Right lobe of liver (tissue), 6 donors: ENCODE measurements around the gene BORCS5. TPM values are rescaled to one million over a fixed set of nuclear protein-coding genes. Genes with fewer than 3 reads are reported as not detected.
A peak's percentile ranks its signal among the peaks of the same experiment; 100 is the strongest.

Source experiments
- ATAC-seq, 4 donors: fragments of 200-7000 bp; cut with Tn5 transposase; one replicate each; pipeline ENCODE4 v1.9.1; 2020; ENCODE audit warnings: mild to moderate bottlenecking in 4 of 4, moderate library complexity in 4 of 4
- DNase-seq, 3 donors: peaks; one replicate each; pipeline ENCODE4 v3.0.0-alpha.2; 2020
- H3K27ac ChIP-seq, 3 donors: fragments of 200-600 bp; one replicate each; pipeline ENCODE4 v1.8.0; 2022
- H3K27me3 ChIP-seq, 2 donors: fragments of 200-600 bp; one replicate each; pipeline ENCODE4 v1.8.0; 2022
- H3K36me3 ChIP-seq, 4 donors: fragments of 200-600 bp; sonication (generic) in 1 of 4; one replicate each; pipeline versions ENCODE4 v1.5.1 to v1.8.0; 2017 to 2022; ENCODE audit warnings: control low read depth in 1 of 4
- H3K4me1 ChIP-seq, 4 donors: fragments of 200-600 bp; sonication (generic) in 1 of 4; one replicate each; pipeline versions ENCODE4 v1.5.1 to v1.8.0; 2017 to 2022; ENCODE audit warnings: control low read depth in 1 of 4
- H3K4me3 ChIP-seq, 3 donors: fragments of 200-600 bp; one replicate each; pipeline ENCODE4 v1.8.0; 2022
- H3K9me3 ChIP-seq, 4 donors: fragments of 200-600 bp; sonication (generic) in 1 of 4; one replicate each; pipeline versions ENCODE4 v1.5.1 to v1.8.0; 2017 to 2022; ENCODE audit warnings: control low read depth in 1 of 4
- POLR2A ChIP-seq: fragments of 450-650 bp; IDR thresholded peaks from one replicate; pipeline ENCODE4 v1.6.1; 2017; ENCODE audit warnings: antibody characterized with exemption, mild to moderate bottlenecking
- WGBS: methylation state at CpG from one replicate; pipeline ENCODE4 v1.1.6; 2018; ENCODE audit warnings: low coverage, low lambda C conversion rate; ENCODE audit not compliant: insufficient coverage; ENCODE audit errors: missing lambda C conversion rate; 5-methylcytosine and 5-hydroxymethylcytosine counted together
- intact Hi-C, 2 donors: fragments of 100-400 bp; cut with DNase I; formaldehyde crosslinking; loops; one replicate each; pipeline versions ENCODE4 v1.11.2 to v1.14.1; 2022
- total RNA-seq, 6 experiments: library from RNA; depleted of rRNA in 2 of 6; stranded (reverse); fragments of >200 nt in 2 of 6; fragmentation: NEBNext Ultra II Directional in 3 of 6; extraction: Animal tissue kit (Norgen Biotek cat#: 25700) in 3 of 6; gene quantifications; one replicate each; pipeline versions ENCODE4 v1.1.0 to v1.2.4, GENCODE V29; 2016 to 2023
- TF ChIP-seq, protein P1 (sequence below), 4 donors: fragments of 200-600 bp in 3 of 4; fragments of 450-650 bp in 1 of 4; IDR thresholded peaks; one replicate each; pipeline versions ENCODE4 v1.5.1 to v1.8.0; 2016 to 2022; ENCODE audit warnings: antibody characterized with exemption in 4 of 4, mild to moderate bottlenecking in 2 of 4
- donor health status: DM: no; HTN: yes; CAD: no.
- donor health status: DM: no; HTN: no; CAD: no.
- donor health status: DM: no; HTN: no; CAD: no.
- donor health status: DM: no; HTN: yes; CAD: no.
- donor health status: DM: no; HTN: yes; CAD: no.

Gene BORCS5
- total RNA-seq, 6 experiments from 2014 or later = 6.0 to 11.1 (median 8.0) TPM

- Histone ChIP-seq H3K27ac (peak overlapping the region in 2 of 3 donors; percentile 5 to 35), H3K4me1 (peaks cover 0 to 27% (median 2%) of the 10 kb centered on the region in 4 donors), H3K36me3 (no peaks in the 10 kb centered on the region), H3K27me3 (no peaks in the 10 kb centered on the region), H3K9me3 (no peaks in the 10 kb centered on the region), H3K4me3 (no peak overlapping the region)
- ATAC-seq (peak; percentile 86 to 91 (median 86)), DNase-seq (peak in 1 of 3 donors; percentile 52)
- WGBS = 29% methylated on average over 2 of the region's 5 CpGs
- no peak for TF ChIP-seq POLR2A
- TF ChIP-seq, protein P1, sequence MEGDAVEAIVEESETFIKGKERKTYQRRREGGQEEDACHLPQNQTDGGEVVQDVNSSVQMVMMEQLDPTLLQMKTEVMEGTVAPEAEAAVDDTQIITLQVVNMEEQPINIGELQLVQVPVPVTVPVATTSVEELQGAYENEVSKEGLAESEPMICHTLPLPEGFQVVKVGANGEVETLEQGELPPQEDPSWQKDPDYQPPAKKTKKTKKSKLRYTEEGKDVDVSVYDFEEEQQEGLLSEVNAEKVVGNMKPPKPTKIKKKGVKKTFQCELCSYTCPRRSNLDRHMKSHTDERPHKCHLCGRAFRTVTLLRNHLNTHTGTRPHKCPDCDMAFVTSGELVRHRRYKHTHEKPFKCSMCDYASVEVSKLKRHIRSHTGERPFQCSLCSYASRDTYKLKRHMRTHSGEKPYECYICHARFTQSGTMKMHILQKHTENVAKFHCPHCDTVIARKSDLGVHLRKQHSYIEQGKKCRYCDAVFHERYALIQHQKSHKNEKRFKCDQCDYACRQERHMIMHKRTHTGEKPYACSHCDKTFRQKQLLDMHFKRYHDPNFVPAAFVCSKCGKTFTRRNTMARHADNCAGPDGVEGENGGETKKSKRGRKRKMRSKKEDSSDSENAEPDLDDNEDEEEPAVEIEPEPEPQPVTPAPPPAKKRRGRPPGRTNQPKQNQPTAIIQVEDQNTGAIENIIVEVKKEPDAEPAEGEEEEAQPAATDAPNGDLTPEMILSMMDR (IDR thresholded peaks at IDR 0.05) = no peak
- intact Hi-C loops = loop anchor here (10.0 kb wide), 2 partner anchors 251 to 261 kb away; partner anchors contain the start of gene BCL2L14 (in 1 of the 2)
These were observed 20.8 kb upstream of the BORCS5 start for GRCh38 chr12:12336049-12336411.

DNA sequence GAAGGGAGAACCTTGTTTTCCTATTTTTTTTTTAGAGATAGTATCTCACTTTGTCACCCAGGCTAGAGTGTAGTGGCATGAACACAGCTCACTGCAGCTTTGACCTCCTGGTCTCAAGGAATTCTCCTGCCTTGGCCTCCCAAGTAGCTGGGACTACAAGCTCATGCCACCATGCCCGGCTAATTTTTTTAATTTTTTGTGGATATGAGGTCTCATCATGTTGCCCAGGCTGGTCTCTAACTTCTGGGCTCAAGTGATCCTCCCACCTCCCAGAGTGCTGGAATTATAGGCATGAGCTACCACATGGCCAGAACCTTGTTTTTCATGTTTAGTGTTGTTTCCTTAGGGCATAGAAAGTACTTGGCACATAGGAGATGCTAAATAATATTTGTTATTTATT lies 20.4 kb upstream of the BORCS5 start:
- Histone ChIP-seq H3K9me3 (no peaks in the 10 kb centered on the region), H3K36me3 (no peaks in the 10 kb centered on the region), H3K27ac (peak overlapping the region in 1 of 3 donors; percentile 35), H3K4me1 (peaks cover 0 to 27% (median 2%) of the 10 kb centered on the region in 4 donors), H3K27me3 (no peaks in the 10 kb centered on the region), H3K4me3 (no peak overlapping the region)
- DNase-seq (no peak), ATAC-seq (no peak)
- intact Hi-C loops = loop anchor here (10.0 kb wide), 2 partner anchors 252 to 262 kb away; partner anchors contain the start of gene BCL2L14 (in 1 of the 2)
- TF ChIP-seq POLR2A = no peak
- TF ChIP-seq, protein P1 (IDR thresholded peaks at IDR 0.05) = no peak
- WGBS = 93% methylated on average over 1 of the region's 1 CpG

DNA sequence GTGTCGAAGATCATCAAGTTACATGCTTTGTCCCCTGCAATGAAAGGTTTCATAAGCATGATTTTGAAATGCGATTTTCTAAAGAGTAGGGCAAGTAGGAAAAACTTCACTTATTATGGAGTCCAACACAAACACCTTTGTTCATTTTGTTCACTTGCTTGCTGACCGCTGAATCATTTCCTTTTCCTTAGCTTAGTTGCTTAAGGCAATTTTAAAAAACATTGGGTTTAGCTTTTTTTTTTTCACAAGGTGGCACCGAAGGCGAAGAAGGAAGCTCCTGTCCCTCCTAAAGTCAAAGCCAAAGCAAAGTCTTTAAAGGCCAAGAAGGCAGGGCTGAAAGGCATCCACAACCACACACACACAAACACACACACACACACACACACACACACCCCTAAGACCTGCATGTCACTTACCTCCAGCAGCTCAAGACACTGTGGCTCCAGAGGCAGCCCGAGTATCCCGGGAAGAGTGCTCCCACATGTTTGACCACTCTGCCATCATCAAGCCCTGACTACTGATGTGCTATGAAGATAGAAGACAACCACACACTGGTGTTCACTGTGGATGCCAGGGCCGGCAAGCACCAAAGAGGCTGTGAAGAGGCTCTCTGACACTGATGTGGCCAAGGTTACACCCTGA lies 18.2 kb upstream of the BORCS5 start:
- no peaks in the 10 kb centered on the region for H3K9me3 ChIP-seq
- DNase-seq (no peak), ATAC-seq (no peak)
- H3K4me3 ChIP-seq = no peak overlapping the region
- H3K27ac ChIP-seq = peak overlapping the region in 1 of 3 donors; percentile 4
- no peaks in the 10 kb centered on the region for H3K27me3 ChIP-seq
- WGBS = 61% methylated on average over 6 of the region's 8 CpGs
- TF ChIP-seq, protein P1 (IDR thresholded peaks at IDR 0.05) = no peak
- TF ChIP-seq POLR2A = no peak
- intact Hi-C loops = loop anchor here (10.0 kb wide), 2 partner anchors 254 to 264 kb away; partner anchors contain the start of gene BCL2L14 (in 1 of the 2)
- no peaks in the 10 kb centered on the region for H3K36me3 ChIP-seq
- H3K4me1 ChIP-seq = peaks cover 0 to 23% (median 2%) of the 10 kb centered on the region in 4 donors

GRCh38 chr12:12349711-12350665 lies 6.9 kb upstream of the BORCS5 start, which contains the start of gene MANSC1:
MANSC1 (minus strand) TSS chr12:12350242; CDS start chr12:12343314, 6,928 bp downstream.
- Histone ChIP-seq H3K27ac (peak within 1 kb of the TSS; percentile 41 to 83 (median 76)), H3K36me3 (no peaks in the 10 kb centered on the region), H3K27me3 (no peaks in the 10 kb centered on the region), H3K9me3 (no peaks in the 10 kb centered on the region), H3K4me1 (peaks cover 0 to 12% (median 3%) of the 10 kb centered on the region in 4 donors), H3K4me3 (peak within 1 kb of the TSS; percentile 68 to 97 (median 85))
- ATAC-seq (peak; percentile 81 to 93 (median 88)), DNase-seq (peak; percentile 82 to 84 (median 83))
- peak; percentile 75 for TF ChIP-seq POLR2A
- TF ChIP-seq, protein P1 (IDR thresholded peaks at IDR 0.05) = peak in 3 of 4 donors; percentile 16 to 32 (median 27)
- WGBS = 4% methylated on average over 10 of the region's 68 CpGs
- intact Hi-C loops = no loop called here
